ENCODE measurements around the gene RELN.

RELN gene

GRCh38 chr7:103632005-103632639 lies 357.3 kb downstream of the RELN start:
- DNase-seq (ENCODE audit: low spot score) = no peak

- DNase-seq (ENCODE audit: low spot score) = no peak
Observed at GRCh38 chr7:103630318-103630717, 359.1 kb downstream of the RELN start.

- DNase-seq (ENCODE audit: low spot score) = no peak
Observed at GRCh38 chr7:103628742-103629141, 360.7 kb downstream of the RELN start.

- DNase-seq (ENCODE audit: low spot score) = no peak
Observed at GRCh38 chr7:103626776-103627175, 362.7 kb downstream of the RELN start.

- no peak for DNase-seq (ENCODE audit: low spot score)
Observed at GRCh38 chr7:103622274-103622673, 367.2 kb downstream of the RELN start.

GRCh38 chr7:103613655-103614642 lies 375.5 kb downstream of the RELN start:
- no peak for DNase-seq (ENCODE audit: low spot score)

- no peak for DNase-seq (ENCODE audit: low spot score)
Observed at GRCh38 chr7:103609778-103610177, 379.7 kb downstream of the RELN start.

- DNase-seq (ENCODE audit: low spot score) = peak; percentile 15
Observed at GRCh38 chr7:103605640-103606039, 383.8 kb downstream of the RELN start.

GRCh38 chr7:103598326-103598905 lies 391.0 kb downstream of the RELN start:
- no peak for DNase-seq (ENCODE audit: low spot score)

GRCh38 chr7:103597606-103598005 lies 391.9 kb downstream of the RELN start:
- no peak for DNase-seq (ENCODE audit: low spot score)

GRCh38 chr7:103594186-103594585 lies 395.3 kb downstream of the RELN start:
- DNase-seq (ENCODE audit: low spot score) = no peak

- DNase-seq (ENCODE audit: low spot score) = no peak
Observed at GRCh38 chr7:103593691-103594090, 395.8 kb downstream of the RELN start.

GRCh38 chr7:103592844-103593243 lies 396.6 kb downstream of the RELN start:
- no peak for DNase-seq (ENCODE audit: low spot score)

GRCh38 chr7:103592187-103592586 lies 397.3 kb downstream of the RELN start:
- no peak for DNase-seq (ENCODE audit: low spot score)

GRCh38 chr7:103580031-103580430 lies 409.4 kb downstream of the RELN start:
- no peak for DNase-seq (ENCODE audit: low spot score)

- no peak for DNase-seq (ENCODE audit: low spot score)
Observed at GRCh38 chr7:103577059-103577458, 412.4 kb downstream of the RELN start.

- DNase-seq (ENCODE audit: low spot score) = no peak
Observed at GRCh38 chr7:103576641-103577040, 412.8 kb downstream of the RELN start.

- no peak for DNase-seq (ENCODE audit: low spot score)
Observed at GRCh38 chr7:103574576-103574975, 414.9 kb downstream of the RELN start.

GRCh38 chr7:103573479-103574058 lies 415.9 kb downstream of the RELN start:
- DNase-seq (ENCODE audit: low spot score) = peak; percentile 17

- no peak for DNase-seq (ENCODE audit: low spot score)
Observed at GRCh38 chr7:103571586-103571985, 417.9 kb downstream of the RELN start.

- no peak for DNase-seq (ENCODE audit: low spot score)
Observed at GRCh38 chr7:103569621-103570305, 419.7 kb downstream of the RELN start.

- DNase-seq (ENCODE audit: low spot score) = no peak
Observed at GRCh38 chr7:103564416-103564815, 425.0 kb downstream of the RELN start.

All from Ammon's horn (tissue), 1 donor.